Cortex of kidney (tissue), 1 donor: Measurements from ENCODE around the gene MAPK1.
"Not testable (repeated sequence)": the region's sequence is repeated elsewhere in the genome, so short reads cannot be mapped to it uniquely, and the experiment has no call there.

ENCODE experiments used
- DNase-seq: peaks from one replicate; lab custom pipeline; 2025; lab: John Stamatoyannopoulos, UW

The MAPK1 gene

GRCh38 chr22:21845558-21846453 lies 21.6 kb downstream of the MAPK1 start:
- DNase-seq, result no peak

GRCh38 chr22:21842946-21843345 lies 24.5 kb downstream of the MAPK1 start:
- no peak for DNase-seq

- no peak for DNase-seq
Observed at GRCh38 chr22:21841422-21841821, 26.0 kb downstream of the MAPK1 start.

GRCh38 chr22:21840236-21840823 lies 27.1 kb downstream of the MAPK1 start:
- no peak for DNase-seq

GRCh38 chr22:21839765-21840140 lies 27.7 kb downstream of the MAPK1 start:
- no peak for DNase-seq

GRCh38 chr22:21839104-21839764 lies 28.2 kb downstream of the MAPK1 start:
- DNase-seq, result not testable (repeated sequence)

- DNase-seq, result no peak
Observed at GRCh38 chr22:21837248-21837979, 30.0 kb downstream of the MAPK1 start.

GRCh38 chr22:21836486-21836885 lies 31.0 kb downstream of the MAPK1 start:
- DNase-seq, result not testable (repeated sequence)

GRCh38 chr22:21835378-21835777 lies 32.1 kb downstream of the MAPK1 start:
- no peak for DNase-seq

GRCh38 chr22:21834869-21835268 lies 32.6 kb downstream of the MAPK1 start:
- DNase-seq, result no peak

- DNase-seq, result no peak
Observed at GRCh38 chr22:21832291-21833290, 34.9 kb downstream of the MAPK1 start.

GRCh38 chr22:21829523-21829922 lies 37.9 kb downstream of the MAPK1 start:
- DNase-seq, result no peak

GRCh38 chr22:21828268-21828638 lies 39.2 kb downstream of the MAPK1 start:
- no peak for DNase-seq

GRCh38 chr22:21827628-21828267 lies 39.7 kb downstream of the MAPK1 start:
- no peak for DNase-seq

- no peak for DNase-seq
Observed at GRCh38 chr22:21826204-21826603, 41.2 kb downstream of the MAPK1 start.

- not testable (repeated sequence) for DNase-seq
Observed at GRCh38 chr22:21824962-21825361, 42.5 kb downstream of the MAPK1 start.

- no peak for DNase-seq
Observed at GRCh38 chr22:21824445-21824912, 43.0 kb downstream of the MAPK1 start.

GRCh38 chr22:21823740-21824444 lies 43.6 kb downstream of the MAPK1 start:
- DNase-seq, result no peak

- no peak for DNase-seq
Observed at GRCh38 chr22:21819183-21819770, 48.2 kb downstream of the MAPK1 start.
